Endothelial cell of umbilical vein (primary cell): ENCODE results near the gene TOP3B. TPM values are rescaled to one million over a fixed set of nuclear protein-coding genes. Genes with fewer than 3 reads are reported as not detected.
A peak's percentile ranks its signal among the peaks of the same experiment; 100 is the strongest.

Experiments
- BruUV-seq: library from RNA; stranded (reverse); fragments of 400-500 nt; replicated peaks from 2 replicates; lab custom pipeline; 2021; lab: Mats Ljungman, UMichigan
- CTCF ChIA-PET: fragments of 300-600, 350-600 bp; sonication (Branson Sonifier 250); formaldehyde crosslinking; loops from one replicate; lab custom pipeline; 2021; ENCODE audit warnings: antibody characterized with exemption, inconsistent platforms; lab: Charles Lee
- POLR2A ChIA-PET: fragments of 300-600, 350-600 bp; sonication (Branson Sonifier 250); formaldehyde crosslinking; loops from one replicate; lab custom pipeline; 2021; ENCODE audit warnings: antibody characterized with exemption, inconsistent platforms; lab: Charles Lee
- DNase-seq: peaks from one replicate; pipeline ENCODE4 v3.0.0-alpha.2; 2011; ENCODE audit warnings: low read depth, low spot score
- FAIRE-seq: peaks from 2 replicates; lab custom pipeline; 2011; peaks lifted over from hg19 to GRCh38; lab: Jason Lieb, UNC
- H2AFZ ChIP-seq: 2 replicates; pipeline ENCODE4 v1.6.0; 2012; ENCODE audit warnings: low read depth, low read length, control low read depth, inconsistent platforms
- H3K27ac ChIP-seq: 2 replicates; pipeline ENCODE4 v1.5.1; 2011; ENCODE audit warnings: low read depth, mild to moderate bottlenecking, control low read depth, low read length, moderate library complexity; ENCODE audit not compliant: insufficient read depth
- H3K27me3 ChIP-seq, 2 experiments: 2 replicates each; pipeline versions ENCODE4 v1.6.0 to v1.6.1; 2011; ENCODE audit warnings: low read length in 2 of 2, mixed read lengths in 1 of 2; ENCODE audit not compliant: control insufficient read depth in 2 of 2, insufficient read depth in 2 of 2
- H3K36me3 ChIP-seq, 2 experiments: 2 replicates in 1 of 2; 3 replicates in 1 of 2; pipeline ENCODE4 v1.5.1; 2011; ENCODE audit warnings: low read length in 2 of 2, mild to moderate bottlenecking in 1 of 2, moderate library complexity in 1 of 2; ENCODE audit not compliant: control insufficient read depth in 2 of 2, insufficient read depth in 2 of 2; ENCODE audit errors: extremely low read depth in 1 of 2
- H3K4me1 ChIP-seq: 3 replicates; pipeline ENCODE4 v1.5.1; 2011; ENCODE audit warnings: mild to moderate bottlenecking, low read length; ENCODE audit not compliant: control insufficient read depth, insufficient read depth; ENCODE audit errors: extremely low read depth
- H3K4me2 ChIP-seq: 2 replicates; pipeline ENCODE4 v1.6.1; 2011; ENCODE audit warnings: low read length, control low read depth, mixed read lengths; ENCODE audit not compliant: insufficient read depth
- H3K4me3 ChIP-seq, 3 experiments: fragments of 200-600 bp in 1 of 3; sonication (generic), shearing (Covaris generic) in 1 of 3; replicated peaks in 1 of 3; 2 replicates each; pipeline ENCODE4 v1.5.1; 2011 to 2016; ENCODE audit warnings: control low read depth in 3 of 3, low read length in 3 of 3, mild to moderate bottlenecking in 2 of 3, inconsistent platforms in 1 of 3, low read depth in 1 of 3, moderate library complexity in 1 of 3; ENCODE audit not compliant: insufficient read depth in 1 of 3
- H3K79me2 ChIP-seq: 2 replicates; pipeline ENCODE4 v1.6.0; 2012; ENCODE audit warnings: low read length, inconsistent platforms; ENCODE audit not compliant: control insufficient read depth, insufficient read depth
- H3K9ac ChIP-seq: replicated peaks from 2 replicates; pipeline ENCODE3; 2011; ENCODE audit warnings: low read length, control low read depth; ENCODE audit not compliant: insufficient read depth; ENCODE audit errors: extremely low read depth
- H3K9me1 ChIP-seq: replicated peaks from 3 replicates; pipeline ENCODE4 v1.6.0; 2011; ENCODE audit warnings: mild to moderate bottlenecking, low read length; ENCODE audit not compliant: control insufficient read depth, insufficient read depth; ENCODE audit errors: extremely low read depth
- H3K9me3 ChIP-seq: replicated peaks from 2 replicates; pipeline ENCODE4 v1.5.1; 2012; ENCODE audit warnings: low read length, inconsistent platforms; ENCODE audit not compliant: control insufficient read depth, insufficient read depth
- H4K20me1 ChIP-seq: replicated peaks from 2 replicates; pipeline ENCODE3; 2011; ENCODE audit warnings: mild to moderate bottlenecking, low read length; ENCODE audit not compliant: control insufficient read depth, insufficient read depth; ENCODE audit errors: extremely low read depth
- CTCF ChIP-seq, 2 donors: IDR thresholded peaks; 1 replicate in 1 of 2; 2 replicates in 1 of 2; pipeline ENCODE4 v1.5.1; 2011; ENCODE audit warnings: low read length in 2 of 2, mild to moderate bottlenecking in 2 of 2, moderate library complexity in 2 of 2, control low read depth in 1 of 2, inconsistent platforms in 1 of 2, low read depth in 1 of 2; ENCODE audit not compliant: insufficient read depth in 1 of 2; ENCODE audit errors: extremely low read depth in 1 of 2
- EZH2 ChIP-seq: IDR thresholded peaks from 2 replicates; pipeline ENCODE4 v1.6.1; 2012; ENCODE audit warnings: borderline replicate concordance, low read depth, mild to moderate bottlenecking, moderate library complexity, low read length, inconsistent platforms; ENCODE audit not compliant: severe bottlenecking
- JUN ChIP-seq: IDR thresholded peaks from 2 replicates; pipeline ENCODE4 v1.6.1; 2011; ENCODE audit warnings: borderline replicate concordance, low read depth; ENCODE audit not compliant: insufficient read length, insufficient read depth
- MYC ChIP-seq: IDR thresholded peaks from one replicate; pipeline ENCODE4 v1.6.1; 2011; ENCODE audit warnings: mild to moderate bottlenecking, low read depth, low read length
- POLR2AphosphoS5 ChIP-seq: IDR thresholded peaks from 2 replicates; pipeline ENCODE4 v1.6.1; 2012; ENCODE audit warnings: low read depth, mild to moderate bottlenecking, control low read depth, low read length, moderate library complexity; ENCODE audit not compliant: insufficient read depth
- dilution Hi-C: fragments of 300-500 bp; cut with MboI; formaldehyde crosslinking; loops from one replicate; pipeline ENCODE4 v1.15.0; 2019; ENCODE audit warnings: low sequenced_read_pairs; ENCODE audit not compliant: extremely low pct_ligation_motif_present
- intact Hi-C: fragments of 100-400 bp; cut with micrococcal nuclease; formaldehyde crosslinking; loops from one replicate; pipeline ENCODE4 v1.10.0; 2022
- polyA plus RNA-seq, 4 experiments: library from polyadenylated mRNA; depleted of rRNA in 3 of 4; stranded (reverse) in 3 of 4; unstranded in 1 of 4; fragments of >200 nt; gene quantifications; 2 replicates each; pipeline versions ENCODE4 v1.2.1 to v1.2.3, GENCODE V29; 2011 to 2012; ENCODE audit warnings: missing spikeins in 1 of 4
- total RNA-seq: library from RNA; stranded (reverse); gene quantifications from 2 replicates; pipeline ENCODE4 v1.2.3, GENCODE V29; 2021

Gene TOP3B
- total and polyA plus RNA-seq, 2 donors (not counting 3 experiments of a cell fraction or from before 2014, with no cell fraction given) = 25.2 to 56.5 TPM

- Histone ChIP-seq H3K4me2 (peak overlapping the region; percentile 31), H3K4me1 (peaks cover 60% of the 10 kb centered on the region), H3K36me3 (peaks cover 19 to 31% of the 10 kb centered on the region in 2 experiments), H3K79me2 (peaks cover 49% of the 10 kb centered on the region), H3K4me3 (no peak overlapping the region), H3K9me1 (no peaks in the 10 kb centered on the region), H4K20me1 (no peaks in the 10 kb centered on the region), H3K27ac (peak overlapping the region; percentile 86), H3K9me3 (no peaks in the 10 kb centered on the region), H3K9ac (peak overlapping the region; percentile 56), H2AFZ (peak overlapping the region; percentile 7), H3K27me3 (no peaks in the 10 kb centered on the region)
- CTCF ChIA-PET = interaction anchor here (0.9 to 13.1 kb wide), 11 partner anchors 12 to 230 kb away, joined by 3 to 292 read pairs (median 5); partner anchors contain the start of gene PPM1F
- FAIRE-seq (peak; percentile 99), DNase-seq (peak; percentile 95)
- TF ChIP-seq JUN = peak; percentile 12
- TF ChIP-seq POLR2AphosphoS5 = peak; percentile 76
- peak; percentile 65 for TF ChIP-seq MYC
- no peak for TF ChIP-seq EZH2
- peak; percentile 99 for TF ChIP-seq CTCF (IDR thresholded peaks at IDR 0.05; ENCODE audit: extremely low read depth in 1 of 2, insufficient read depth in 1 of 2, low read depth in 1 of 2, low read length in 2 of 2)
- dilution Hi-C loops (loop anchor here (10.0 to 25.0 kb wide), 3 partner anchors 83 to 226 kb away; no protein-coding TSS in a partner anchor), intact Hi-C loops (loop anchor here (1.0 to 5.0 kb wide), 6 partner anchors 9 to 225 kb away; partner anchors contain the start of genes MAPK1, PPM1F and TOP3B)
- POLR2A ChIA-PET = no interaction called here
- BruUV-seq = TSS peak; percentile 12
Measured at GRCh38 chr22:21938071-21938822, 44.3 kb downstream of the TOP3B start.
